Measurements from ENCODE around the gene CMTM8.

- TF ChIP-seq POLR2A (IDR thresholded peaks at IDR 0.05; ENCODE audit: low read length) (no peak), GATA1 (IDR thresholded peaks at IDR 0.05; ENCODE audit: low read depth, low read length) (no peak)
Measured at GRCh38 chr3:32340039-32340438, 101.6 kb downstream of the CMTM8 start.
